GM18868 (cell line): ENCODE data around the gene LAMTOR3.

Experiments used
- ATAC-seq: cut with Tn5 transposase; IDR thresholded peaks from one replicate; pipeline ENCODE4 v1.9.1; 2021; ENCODE audit warnings: mild to moderate bottlenecking, moderate library complexity; ENCODE audit not compliant: unreplicated experiment

Gene LAMTOR3

GRCh38 chr4:99894161-99894997 lies at the start of gene LAMTOR3:
Gene LAMTOR3, minus strand, starts transcription at chr4:99894427. Its CDS starts 464 bp downstream, at chr4:99893963.
- ATAC-seq: peak; percentile 100

DNA sequence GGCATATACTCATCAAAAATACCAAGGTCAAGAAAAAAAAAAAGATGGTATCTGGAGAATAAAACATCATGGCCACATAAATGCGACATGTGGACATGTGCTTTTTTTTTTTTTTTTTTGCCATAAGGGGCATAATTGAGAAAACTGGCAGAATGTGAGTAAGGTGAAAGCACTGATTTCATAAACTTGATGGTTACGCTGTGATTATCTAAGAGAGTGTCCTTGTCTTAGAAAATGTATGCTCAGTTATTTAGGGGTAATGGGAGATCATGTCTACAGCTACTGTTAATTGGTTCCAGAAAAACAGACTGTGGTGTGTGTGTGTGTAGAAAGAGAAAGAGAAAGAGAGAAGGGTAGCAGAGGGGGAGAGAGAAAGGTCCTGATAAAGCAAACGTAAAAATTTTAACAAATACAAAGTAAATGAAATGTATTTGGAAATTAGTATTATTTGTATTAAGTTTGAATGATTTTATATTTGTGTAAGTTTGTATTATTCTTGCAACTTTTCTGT lies 44.1 kb upstream of the LAMTOR3 start:
- no peak for ATAC-seq

DNA sequence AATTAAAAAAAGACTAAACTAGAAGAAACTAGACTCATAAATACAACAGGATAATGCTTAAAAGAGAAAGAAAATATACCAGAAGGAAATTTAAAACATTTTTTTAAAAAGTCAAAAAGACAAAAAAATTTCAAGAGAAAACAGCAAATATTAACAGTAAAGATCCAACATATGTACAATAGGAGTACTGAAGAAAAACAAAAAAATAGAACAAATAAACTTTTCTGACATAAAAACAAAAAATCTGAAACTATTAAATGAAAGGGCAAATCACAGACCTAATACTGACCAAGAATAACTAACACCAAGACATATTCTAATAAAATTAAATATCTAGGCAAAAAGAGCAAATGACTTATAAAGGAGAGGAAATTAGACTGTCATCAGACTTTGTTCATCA lies 40.7 kb upstream of the LAMTOR3 start:
- no peak for ATAC-seq

GRCh38 chr4:99927566-99927965 lies 33.3 kb upstream of the LAMTOR3 start:
- no peak for ATAC-seq

GRCh38 chr4:99921174-99921573 lies 26.9 kb upstream of the LAMTOR3 start:
- no peak for ATAC-seq

GRCh38 chr4:99918656-99919055 lies 24.4 kb upstream of the LAMTOR3 start:
- no peak for ATAC-seq

GRCh38 chr4:99917575-99917974 lies 23.3 kb upstream of the LAMTOR3 start:
- no peak for ATAC-seq

GRCh38 chr4:99915449-99915848 lies 21.2 kb upstream of the LAMTOR3 start:
- no peak for ATAC-seq

DNA sequence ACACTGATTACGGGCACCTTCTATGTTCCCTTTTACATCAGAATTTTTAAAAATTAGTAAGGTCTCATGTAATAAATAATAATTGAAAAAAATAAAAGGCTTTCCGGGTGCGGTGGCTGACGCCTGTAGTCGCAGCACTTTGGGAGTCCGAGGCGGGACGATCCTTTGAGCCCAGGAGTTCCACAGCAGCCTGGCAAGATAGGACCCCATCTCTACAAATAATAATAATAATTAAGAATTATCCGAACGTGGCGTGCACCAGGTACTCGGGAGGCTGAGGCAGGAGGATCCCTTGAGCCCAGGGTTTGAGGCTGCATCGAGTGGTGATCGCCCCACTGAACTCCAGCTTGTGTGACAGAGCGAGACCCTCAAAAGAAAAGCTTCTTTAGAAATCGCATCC lies 771 bp upstream of the LAMTOR3 start:
- no peak for ATAC-seq

GRCh38 chr4:99893839-99894160 lies 427 bp downstream of the LAMTOR3 start:
- ATAC-seq: no peak

DNA sequence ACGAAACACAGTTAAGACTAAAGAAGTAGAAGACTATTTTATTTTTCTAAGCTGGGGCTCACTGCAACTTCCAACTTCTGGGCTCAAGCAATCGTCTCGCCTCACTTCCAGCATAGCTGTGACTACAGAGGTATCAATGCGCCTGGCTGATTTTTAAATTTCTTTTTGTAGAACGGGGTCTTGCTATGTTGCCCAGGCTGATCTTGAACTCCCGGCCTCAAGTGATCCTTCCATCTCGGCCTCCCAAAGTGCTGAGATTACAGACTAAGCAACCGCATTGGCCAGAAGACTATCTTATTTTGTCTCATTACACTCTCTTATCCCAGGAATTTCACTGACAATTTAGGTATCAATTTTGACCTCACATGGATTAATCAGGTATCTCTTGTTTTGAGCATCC lies 1.2 kb downstream of the LAMTOR3 start:
- ATAC-seq: no peak

GRCh38 chr4:99891351-99891750 lies 2.9 kb downstream of the LAMTOR3 start:
- ATAC-seq: no peak

- no peak for ATAC-seq
Observed at GRCh38 chr4:99887837-99888236, 6.4 kb downstream of the LAMTOR3 start.

DNA sequence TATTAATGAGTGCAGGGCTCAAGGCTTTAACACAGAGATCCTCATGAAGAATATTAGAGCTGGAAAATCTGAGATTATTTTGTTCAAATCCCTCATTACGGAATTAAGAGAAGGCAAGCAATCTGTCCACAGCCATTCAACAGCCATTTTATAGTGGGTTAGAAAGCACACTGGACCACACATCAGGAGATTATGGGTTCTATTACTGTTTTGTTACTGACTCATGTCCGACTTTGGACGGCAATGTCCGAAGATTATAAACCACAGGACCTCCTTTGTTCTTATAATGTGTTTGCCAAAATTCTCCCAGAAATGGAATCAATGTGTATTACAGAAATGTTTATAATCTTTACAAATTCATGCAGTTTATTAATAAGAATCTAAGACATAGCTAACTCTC lies 8.1 kb downstream of the LAMTOR3 start:
- no peak for ATAC-seq

DNA sequence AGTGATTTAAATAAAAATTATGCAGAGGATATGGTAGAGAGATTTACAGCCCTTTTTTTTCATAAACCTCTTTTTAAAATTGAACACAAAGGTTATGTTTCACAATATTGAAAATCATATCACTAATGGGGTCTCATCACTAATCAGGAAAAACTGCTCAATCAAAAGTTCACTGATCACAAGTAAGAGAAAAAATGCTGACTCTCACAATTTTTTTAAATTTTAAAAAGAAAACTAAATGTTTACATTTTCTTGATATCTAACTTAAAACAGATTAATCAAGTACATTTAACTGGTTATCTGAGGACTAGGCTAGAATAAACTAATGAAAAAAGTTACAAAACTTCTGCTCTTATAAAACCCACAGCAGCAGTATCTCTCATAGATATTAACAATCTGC lies 8.5 kb downstream of the LAMTOR3 start:
- ATAC-seq: no peak

GRCh38 chr4:99885063-99885664 lies 9.1 kb downstream of the LAMTOR3 start:
- ATAC-seq: peak; percentile 78

DNA sequence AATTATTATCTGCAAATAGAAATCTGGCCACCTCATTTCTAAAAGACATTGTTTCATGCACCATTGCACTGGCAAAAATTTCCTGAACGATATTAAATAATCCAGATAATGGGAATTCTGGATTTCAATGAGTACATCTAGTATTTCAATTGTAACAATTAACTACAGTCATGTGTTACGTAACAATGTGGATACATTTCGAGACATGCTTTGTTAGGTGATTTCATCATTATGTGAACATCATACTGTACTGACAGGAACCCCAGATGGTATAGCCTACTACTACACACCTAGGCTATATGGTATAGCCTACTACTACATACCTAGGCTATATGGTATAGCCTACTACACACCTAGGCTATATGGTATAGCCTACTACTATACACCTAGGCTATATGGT lies 14.8 kb downstream of the LAMTOR3 start:
- ATAC-seq: no peak

GRCh38 chr4:99878604-99879003 lies 15.6 kb downstream of the LAMTOR3 start:
- no peak for ATAC-seq

DNA sequence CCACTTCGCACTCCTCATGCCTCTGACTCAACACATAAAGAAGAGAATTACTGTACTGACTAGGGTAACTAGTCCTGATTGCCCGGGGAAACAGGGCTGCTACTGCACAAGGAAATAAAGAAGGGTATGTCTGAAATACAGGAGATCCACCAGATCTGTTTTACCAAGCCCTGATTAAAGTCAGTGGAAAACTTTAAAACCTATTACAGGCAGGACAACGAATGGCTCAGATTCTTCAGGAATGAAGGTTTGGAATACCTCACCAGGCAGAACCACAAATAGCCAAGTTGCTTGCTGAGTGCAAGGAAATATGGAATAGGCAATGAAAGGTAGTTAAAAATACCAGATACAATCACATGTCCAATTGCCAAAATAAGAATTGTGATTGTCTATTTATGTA lies 17.3 kb downstream of the LAMTOR3 start:
- no peak for ATAC-seq

DNA sequence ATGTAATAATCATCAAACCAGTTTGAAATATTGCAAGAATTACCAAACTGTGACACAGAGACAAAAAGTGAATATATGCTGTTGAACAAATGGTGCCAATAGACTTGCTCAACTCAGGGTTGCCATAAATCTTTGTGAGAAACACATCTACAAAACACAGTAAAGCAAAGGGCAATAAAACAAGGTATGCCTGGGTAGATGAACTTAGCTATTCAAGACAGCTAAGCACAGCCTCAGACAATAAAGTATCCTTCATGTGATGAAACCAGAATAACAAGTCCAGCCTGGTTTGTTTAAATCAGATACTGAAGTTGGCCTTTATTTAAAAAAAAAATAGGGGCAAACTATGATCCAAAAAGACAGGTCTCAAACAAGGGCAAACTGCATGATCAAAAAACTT lies 19.2 kb downstream of the LAMTOR3 start:
- ATAC-seq: no peak

DNA sequence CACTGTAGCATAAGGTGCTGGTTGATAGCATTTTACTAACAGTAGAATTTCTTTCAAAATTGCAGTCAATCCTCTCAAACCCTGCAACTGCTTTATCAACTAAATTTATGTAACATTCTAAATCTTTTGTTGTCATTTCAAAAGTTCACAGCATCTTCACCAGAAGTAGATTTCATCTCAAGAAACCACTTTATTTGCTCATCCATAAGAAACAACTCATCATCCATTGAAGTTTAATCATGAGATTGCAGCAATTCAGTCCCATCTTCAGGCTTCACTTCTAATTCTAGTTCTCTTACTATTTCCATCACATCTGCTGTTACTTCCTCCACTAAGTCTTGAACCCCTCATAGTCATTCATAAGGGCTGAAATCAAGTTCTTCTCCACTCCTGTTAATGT lies 21.7 kb downstream of the LAMTOR3 start:
- no peak for ATAC-seq

- ATAC-seq: peak; percentile 82
Observed at GRCh38 chr4:99868126-99868596, 26.1 kb downstream of the LAMTOR3 start.
